Ishikawa (cell line): Measurements from ENCODE around the gene PDE2A.

ENCODE experiments used
- CEBPB ChIP-seq: IDR thresholded peaks from 2 replicates; pipeline ENCODE4 v1.6.1; 2012
- CREB1 ChIP-seq: IDR thresholded peaks from 2 replicates; pipeline ENCODE4 v1.6.1; 2012; ENCODE audit warnings: low read depth
- EGR1 ChIP-seq: IDR thresholded peaks from 2 replicates; pipeline ENCODE4 v1.6.1; 2012
- EP300 ChIP-seq: IDR thresholded peaks from 2 replicates; pipeline ENCODE4 v1.6.1; 2012; ENCODE audit warnings: borderline replicate concordance
- FOXM1 ChIP-seq: IDR thresholded peaks from 2 replicates; pipeline ENCODE4 v1.6.1; 2012; ENCODE audit warnings: low read depth, borderline replicate concordance
- MAX ChIP-seq: IDR thresholded peaks from 2 replicates; pipeline ENCODE4 v1.6.1; 2012
- NFIC ChIP-seq: IDR thresholded peaks from 2 replicates; pipeline ENCODE4 v1.6.1; 2012
- RAD21 ChIP-seq: IDR thresholded peaks from 2 replicates; pipeline ENCODE4 v1.6.1; 2012; ENCODE audit warnings: low read depth
- REST ChIP-seq: IDR thresholded peaks from 2 replicates; pipeline ENCODE4 v1.6.1; 2012; ENCODE audit warnings: low read depth, mild to moderate bottlenecking
- TAF1 ChIP-seq: IDR thresholded peaks from 2 replicates; pipeline ENCODE4 v1.6.1; 2012; ENCODE audit warnings: low read depth, mild to moderate bottlenecking
- TCF12 ChIP-seq: IDR thresholded peaks from 2 replicates; pipeline ENCODE4 v1.6.1; 2012; ENCODE audit warnings: low read depth
- TEAD4 ChIP-seq: IDR thresholded peaks from 2 replicates; pipeline ENCODE4 v1.6.1; 2012
- USF1 ChIP-seq: IDR thresholded peaks from 2 replicates; pipeline ENCODE4 v1.6.1; 2012
- YY1 ChIP-seq: IDR thresholded peaks from 2 replicates; pipeline ENCODE4 v1.6.1; 2012; ENCODE audit warnings: low read depth
- ZBTB7A ChIP-seq: IDR thresholded peaks from 2 replicates; pipeline ENCODE4 v1.6.1; 2012; ENCODE audit warnings: low read depth

PDE2A gene

GRCh38 chr11:72578051-72578450 lies 96.2 kb downstream of the PDE2A start:
- no peak for TF ChIP-seq EP300
- no peak for TF ChIP-seq EGR1
- TF ChIP-seq CREB1 = no peak
- TF ChIP-seq FOXM1 = no peak
- TF ChIP-seq TCF12 = no peak
- TF ChIP-seq USF1 = no peak
- TF ChIP-seq MAX = no peak
- no peak for TF ChIP-seq TEAD4
- no peak for TF ChIP-seq ZBTB7A
- TF ChIP-seq CEBPB = no peak
- no peak for TF ChIP-seq NFIC
- TF ChIP-seq REST = no peak
- TF ChIP-seq TAF1 = no peak

GRCh38 chr11:72577271-72577721 lies 96.9 kb downstream of the PDE2A start:
- no peak for TF ChIP-seq NFIC
- no peak for TF ChIP-seq EP300
- TF ChIP-seq EGR1 = no peak
- TF ChIP-seq ZBTB7A = no peak
- no peak for TF ChIP-seq FOXM1
- TF ChIP-seq TAF1 = no peak
- TF ChIP-seq TEAD4 = no peak
- TF ChIP-seq CEBPB = no peak
- no peak for TF ChIP-seq REST
- TF ChIP-seq MAX = no peak
- no peak for TF ChIP-seq USF1
- TF ChIP-seq RAD21 = no peak
- no peak for TF ChIP-seq TCF12
- no peak for TF ChIP-seq YY1
- TF ChIP-seq CREB1 = no peak

- TF ChIP-seq REST = no peak
- no peak for TF ChIP-seq MAX
- no peak for TF ChIP-seq EGR1
- TF ChIP-seq YY1 = no peak
- no peak for TF ChIP-seq NFIC
- TF ChIP-seq USF1 = no peak
- TF ChIP-seq EP300 = no peak
- no peak for TF ChIP-seq TAF1
These were observed 97.6 kb downstream of the PDE2A start for GRCh38 chr11:72576661-72577060.

- no peak for TF ChIP-seq CEBPB
These were observed 98.0 kb downstream of the PDE2A start for GRCh38 chr11:72576243-72576595.
